ENCODE data around the gene TBX20.
"Not testable (repeated sequence)": the region's sequence is repeated elsewhere in the genome, so short reads cannot be mapped to it uniquely, and the experiment has no call there.

GRCh38 chr7:35186751-35187150, 67.1 kb downstream of the TBX20 start:
- TF ChIP-seq CTCF, POLR2A (IDR thresholded peaks at IDR 0.05): not testable (repeated sequence)
